HG02763 (cell line): Measurements from ENCODE around the gene CCDC86.

Experiments
- ATAC-seq: cut with Tn5 transposase; IDR thresholded peaks from one replicate; pipeline ENCODE4 v1.9.1; 2021; ENCODE audit warnings: mild to moderate bottlenecking, moderate library complexity; ENCODE audit not compliant: unreplicated experiment

Gene CCDC86

GRCh38 chr11:60887556-60887955, 45.6 kb downstream of the CCDC86 start:
- ATAC-seq, result no peak

- ATAC-seq, result no peak
These were observed 48.0 kb downstream of the CCDC86 start for GRCh38 chr11:60889869-60890311.

GRCh38 chr11:60890696-60891095, 48.8 kb downstream of the CCDC86 start:
- ATAC-seq, result no peak

GRCh38 chr11:60891103-60891741, 49.3 kb downstream of the CCDC86 start:
- ATAC-seq, result no peak

GRCh38 chr11:60895687-60896086, 53.8 kb downstream of the CCDC86 start:
- no peak for ATAC-seq

- no peak for ATAC-seq
These were observed 55.6 kb downstream of the CCDC86 start for GRCh38 chr11:60897496-60897895.

GRCh38 chr11:60899046-60899936, 57.4 kb downstream of the CCDC86 start:
- no peak for ATAC-seq

- ATAC-seq, result no peak
These were observed 58.1 kb downstream of the CCDC86 start for GRCh38 chr11:60899977-60900376.
